Erythroblast (primary cell): ENCODE measurements around the gene ANKRD6.

ENCODE experiments used
- GATA1 ChIP-seq: IDR thresholded peaks from 2 replicates; pipeline ENCODE4 v1.6.1; 2011; ENCODE audit warnings: low read depth, mild to moderate bottlenecking, control low read depth, low read length, moderate library complexity
- POLR2A ChIP-seq: IDR thresholded peaks from 2 replicates; pipeline ENCODE4 v1.6.1; 2011; ENCODE audit warnings: mild to moderate bottlenecking, low read length

DNA sequence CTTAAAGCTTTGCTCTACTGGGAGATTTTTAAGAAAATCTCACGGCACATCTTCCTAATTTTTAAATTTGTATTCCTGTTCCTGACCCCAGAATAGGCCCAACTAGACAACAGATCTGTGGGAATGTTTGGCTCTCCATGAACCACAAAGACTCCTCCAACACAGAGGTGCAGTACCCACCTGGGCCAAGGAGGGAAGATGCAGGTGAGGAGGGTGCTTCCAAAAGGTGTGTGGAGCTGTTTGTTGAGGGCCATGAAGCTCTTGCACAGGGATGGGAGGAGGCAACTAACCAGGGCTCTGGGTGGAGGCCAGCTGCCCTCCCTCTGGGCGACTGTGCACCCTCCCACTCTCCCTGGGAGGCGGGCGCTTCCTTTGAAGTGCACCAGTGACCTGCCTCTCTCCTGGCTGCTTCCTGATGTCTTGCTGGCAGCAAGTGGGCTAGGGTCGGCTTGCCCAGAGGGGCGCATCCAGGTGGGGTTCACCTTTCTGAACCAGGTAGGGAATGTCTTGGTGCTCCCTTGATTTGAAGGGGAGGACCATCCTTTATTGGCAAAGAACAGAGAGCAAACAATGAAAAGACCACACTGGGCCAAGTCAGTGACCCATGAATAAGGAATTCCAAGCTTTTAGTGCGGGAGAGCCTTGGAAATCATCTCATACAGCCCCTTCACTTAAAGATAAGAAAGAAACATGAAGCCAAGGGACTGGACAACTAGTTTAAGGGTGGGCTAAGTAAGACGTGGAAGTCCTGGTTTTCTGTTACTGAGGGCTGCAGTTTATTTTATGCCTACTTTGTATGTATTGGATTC is 76.0 kb downstream of the ANKRD6 start:
- TF ChIP-seq POLR2A (no peak), GATA1 (no peak)
